Lung (tissue), 12 donors: ENCODE results near the gene NLRP4. TPM values are rescaled to one million over a fixed set of nuclear protein-coding genes. Genes with fewer than 3 reads are reported as not detected.

ENCODE experiments used
- ATAC-seq: fragments of 200-7000 bp; cut with Tn5 transposase; one replicate; pipeline ENCODE4 v1.9.1; 2020; ENCODE audit warnings: moderate number of reproducible peaks; ENCODE audit not compliant: insufficient read depth, low FRiP score
- DNase-seq, 3 donors: peaks; one replicate each; pipeline ENCODE4 v3.0.0-alpha.2; 2013 to 2017
- H3K27ac ChIP-seq, 2 donors: one replicate each; pipeline ENCODE4 v1.5.1; 2013; ENCODE audit warnings: mild to moderate bottlenecking in 2 of 2, moderate library complexity in 2 of 2, control low read depth in 1 of 2, inconsistent platforms in 1 of 2, low read depth in 1 of 2, low read length in 1 of 2
- H3K27me3 ChIP-seq, 3 donors: one replicate each; pipeline ENCODE4 v1.5.1; 2013; ENCODE audit warnings: low read length in 2 of 3; ENCODE audit not compliant: control insufficient read depth in 3 of 3, insufficient read depth in 3 of 3
- H3K36me3 ChIP-seq, 4 donors: one replicate each; pipeline ENCODE4 v1.5.1; 2013; ENCODE audit warnings: low read length in 4 of 4, mild to moderate bottlenecking in 1 of 4, moderate library complexity in 1 of 4; ENCODE audit not compliant: control insufficient read depth in 4 of 4, insufficient read depth in 4 of 4
- H3K4me1 ChIP-seq, 5 donors: one replicate each; pipeline ENCODE4 v1.5.1; 2013; ENCODE audit warnings: low read length in 5 of 5, mild to moderate bottlenecking in 2 of 5, moderate library complexity in 1 of 5; ENCODE audit not compliant: control insufficient read depth in 5 of 5, insufficient read depth in 5 of 5
- H3K4me3 ChIP-seq: one replicate; pipeline ENCODE4 v1.5.1; 2013; ENCODE audit warnings: mild to moderate bottlenecking, control low read depth, moderate library complexity
- H3K9ac ChIP-seq, 2 donors: one replicate each; pipeline ENCODE4 v1.5.1; 2013; ENCODE audit warnings: low read length in 2 of 2, control low read depth in 1 of 2; ENCODE audit not compliant: insufficient read depth in 1 of 2
- H3K9me3 ChIP-seq, 4 donors: one replicate each; pipeline ENCODE4 v1.5.1; 2013; ENCODE audit warnings: low read length in 3 of 4, mild to moderate bottlenecking in 1 of 4, moderate library complexity in 1 of 4; ENCODE audit not compliant: control insufficient read depth in 4 of 4, insufficient read depth in 3 of 4
- WGBS, 2 donors: extraction: QIAGEN DNeasy Blood & Tissue Kit; methylation state at CpG; one replicate each; pipeline ENCODE4 v1.1.7; 2013; 5-methylcytosine and 5-hydroxymethylcytosine counted together
- polyA plus RNA-seq, 2 donors: library from polyadenylated mRNA; stranded (reverse); fragments of 200-250 nt; gene quantifications; one replicate each; pipeline ENCODE4 v1.2.1, GENCODE V29; 2013
- total RNA-seq, 2 donors: library from RNA; depleted of rRNA in 1 of 2; stranded (reverse); fragments of >200 nt in 1 of 2; gene quantifications; one replicate each; pipeline ENCODE4 v1.2.1, GENCODE V29; 2014 to 2021
- TF ChIP-seq, protein P1 (sequence below): IDR thresholded peaks from 2 replicates; pipeline ENCODE4 v1.5.1; 2012; ENCODE audit warnings: mild to moderate bottlenecking; ENCODE audit errors: control extremely low read depth, extremely low read depth
- donor health status: control.
- donor health status: control.
- donor health status: Bipolar disorder and iron deficiency.
- donor health status: healthy.
- donor health status: DM: yes; HTN: yes; CAD: no.

NLRP4 gene
- total and polyA plus RNA-seq, 4 donors, result 0.11 TPM; not detected in 3

DNA sequence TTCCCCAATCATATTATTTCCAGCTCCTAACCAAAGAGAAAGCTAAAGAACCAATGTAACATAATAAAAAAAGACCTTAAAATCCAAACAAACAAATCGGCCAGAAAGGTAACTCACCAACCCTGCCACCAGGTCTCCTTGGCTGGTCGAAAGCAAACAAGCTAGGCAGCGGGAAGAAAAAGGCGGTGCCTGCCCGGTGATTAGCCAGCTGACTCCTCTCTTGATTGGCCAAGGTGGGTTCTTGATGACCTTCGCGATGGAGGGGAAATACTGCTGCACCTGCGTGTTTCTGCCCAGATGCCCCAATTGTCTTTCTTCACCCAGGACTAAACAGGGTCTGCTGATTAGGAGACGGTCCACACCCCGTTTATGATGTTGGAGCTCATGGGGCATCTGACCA, 4.5 kb upstream of the NLRP4 start, which contains the start of gene NLRP11:
Gene NLRP11 (minus strand): TSS at position 154 of the 400 bp plus-strand sequence. CDS start 13,825 bp downstream, outside the sequence.
- WGBS, 2 donors, result 87 to 91% methylated on average over 10 of the region's 10 CpGs
- no peak for ATAC-seq
- no peak within 1 kb of the TSS for H3K4me3 ChIP-seq
- H3K9me3 ChIP-seq, result peaks cover 0 to 3% (median 0%) of the 10 kb centered on the region in 4 donors
- TF ChIP-seq, protein P1, sequence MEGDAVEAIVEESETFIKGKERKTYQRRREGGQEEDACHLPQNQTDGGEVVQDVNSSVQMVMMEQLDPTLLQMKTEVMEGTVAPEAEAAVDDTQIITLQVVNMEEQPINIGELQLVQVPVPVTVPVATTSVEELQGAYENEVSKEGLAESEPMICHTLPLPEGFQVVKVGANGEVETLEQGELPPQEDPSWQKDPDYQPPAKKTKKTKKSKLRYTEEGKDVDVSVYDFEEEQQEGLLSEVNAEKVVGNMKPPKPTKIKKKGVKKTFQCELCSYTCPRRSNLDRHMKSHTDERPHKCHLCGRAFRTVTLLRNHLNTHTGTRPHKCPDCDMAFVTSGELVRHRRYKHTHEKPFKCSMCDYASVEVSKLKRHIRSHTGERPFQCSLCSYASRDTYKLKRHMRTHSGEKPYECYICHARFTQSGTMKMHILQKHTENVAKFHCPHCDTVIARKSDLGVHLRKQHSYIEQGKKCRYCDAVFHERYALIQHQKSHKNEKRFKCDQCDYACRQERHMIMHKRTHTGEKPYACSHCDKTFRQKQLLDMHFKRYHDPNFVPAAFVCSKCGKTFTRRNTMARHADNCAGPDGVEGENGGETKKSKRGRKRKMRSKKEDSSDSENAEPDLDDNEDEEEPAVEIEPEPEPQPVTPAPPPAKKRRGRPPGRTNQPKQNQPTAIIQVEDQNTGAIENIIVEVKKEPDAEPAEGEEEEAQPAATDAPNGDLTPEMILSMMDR, result no peak
- H3K27me3 ChIP-seq, result no peaks in the 10 kb centered on the region
- H3K27ac ChIP-seq, result no peak within 1 kb of the TSS
- H3K36me3 ChIP-seq, result no peaks in the 10 kb centered on the region
- no peak within 1 kb of the TSS for H3K9ac ChIP-seq
- no peaks in the 10 kb centered on the region for H3K4me1 ChIP-seq
- DNase-seq, result no peak

DNA sequence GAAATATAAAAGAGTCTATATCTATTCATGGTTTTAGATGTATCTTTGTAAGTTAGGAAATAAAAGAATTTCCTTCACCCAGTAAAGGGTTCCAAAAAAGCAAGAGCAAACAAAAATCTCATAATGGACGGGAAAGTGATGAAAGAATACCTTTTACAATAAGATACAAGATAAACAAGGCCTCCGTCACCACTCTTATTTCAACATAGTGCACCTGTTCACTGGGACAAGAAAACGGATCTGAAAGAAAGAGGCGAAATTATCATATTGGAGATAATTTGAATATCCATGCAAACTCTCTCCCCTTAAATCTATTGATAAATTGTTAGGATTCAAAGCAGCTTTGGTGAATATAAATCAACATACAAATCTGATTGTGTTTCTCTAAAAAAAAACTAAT, 3.7 kb upstream of the NLRP4 start:
- H3K9me3 ChIP-seq, result peaks cover 0 to 3% (median 0%) of the 10 kb centered on the region in 4 donors
- no peak for ATAC-seq
- no peaks in the 10 kb centered on the region for H3K27me3 ChIP-seq
- H3K27ac ChIP-seq, result no peak overlapping the region
- no peak overlapping the region for H3K4me3 ChIP-seq
- no peaks in the 10 kb centered on the region for H3K36me3 ChIP-seq
- no peak for DNase-seq
- no peak overlapping the region for H3K9ac ChIP-seq
- TF ChIP-seq, protein P1, result no peak
- WGBS, 2 donors, result 70 to 81% methylated on average over 4 of the region's 4 CpGs
- H3K4me1 ChIP-seq, result no peaks in the 10 kb centered on the region

- WGBS, 2 donors, result 69 to 89% methylated on average over 3 of the region's 3 CpGs
- H3K27ac ChIP-seq, result no peak overlapping the region
- TF ChIP-seq, protein P1, result no peak
- no peak overlapping the region for H3K4me3 ChIP-seq
- no peak overlapping the region for H3K9ac ChIP-seq
- H3K36me3 ChIP-seq, result no peaks in the 10 kb centered on the region
- no peaks in the 10 kb centered on the region for H3K4me1 ChIP-seq
- DNase-seq, result no peak
- peaks cover 0 to 3% (median 0%) of the 10 kb centered on the region in 4 donors for H3K9me3 ChIP-seq
- ATAC-seq, result no peak
- H3K27me3 ChIP-seq, result no peaks in the 10 kb centered on the region
Observed at GRCh38 chr19:55838251-55838650, 1.9 kb downstream of the NLRP4 start.

DNA sequence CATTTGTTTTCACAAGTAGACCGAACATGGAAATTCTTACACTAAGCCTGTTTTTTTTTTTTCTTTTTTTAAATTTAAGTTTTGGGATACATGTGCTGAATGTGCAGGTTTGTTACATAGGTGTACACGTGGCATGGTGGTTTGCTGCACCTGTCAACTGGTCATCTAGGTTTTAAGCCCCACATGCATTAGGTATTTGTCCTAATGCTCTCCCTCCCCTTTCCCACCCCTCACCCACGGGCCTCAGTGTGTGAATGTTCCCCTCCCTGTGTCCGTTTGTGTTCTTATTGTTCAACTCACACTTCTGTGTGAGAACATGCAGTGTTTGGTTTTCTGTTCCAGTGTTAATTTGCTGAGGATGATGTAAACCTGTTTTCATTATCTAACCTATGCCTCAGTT, 2.6 kb downstream of the NLRP4 start:
- no peak overlapping the region for H3K4me3 ChIP-seq
- no peaks in the 10 kb centered on the region for H3K4me1 ChIP-seq
- no peak overlapping the region for H3K9ac ChIP-seq
- DNase-seq (no peak), ATAC-seq (no peak)
- 50 to 64% methylated on average over 4 of the region's 4 CpGs for WGBS, 2 donors
- H3K27ac ChIP-seq, result no peak overlapping the region
- TF ChIP-seq, protein P1, result no peak
- H3K9me3 ChIP-seq, result peaks cover 0 to 3% (median 0%) of the 10 kb centered on the region in 4 donors
- H3K27me3 ChIP-seq, result no peaks in the 10 kb centered on the region
- H3K36me3 ChIP-seq, result no peaks in the 10 kb centered on the region
